ENCODE data around the gene PACRG. TPM values are rescaled to one million over a fixed set of nuclear protein-coding genes. Genes with fewer than 3 reads are reported as not detected.

Gene PACRG
- total RNA-seq, 2 donors from 2014 or later, result not detected

DNA sequence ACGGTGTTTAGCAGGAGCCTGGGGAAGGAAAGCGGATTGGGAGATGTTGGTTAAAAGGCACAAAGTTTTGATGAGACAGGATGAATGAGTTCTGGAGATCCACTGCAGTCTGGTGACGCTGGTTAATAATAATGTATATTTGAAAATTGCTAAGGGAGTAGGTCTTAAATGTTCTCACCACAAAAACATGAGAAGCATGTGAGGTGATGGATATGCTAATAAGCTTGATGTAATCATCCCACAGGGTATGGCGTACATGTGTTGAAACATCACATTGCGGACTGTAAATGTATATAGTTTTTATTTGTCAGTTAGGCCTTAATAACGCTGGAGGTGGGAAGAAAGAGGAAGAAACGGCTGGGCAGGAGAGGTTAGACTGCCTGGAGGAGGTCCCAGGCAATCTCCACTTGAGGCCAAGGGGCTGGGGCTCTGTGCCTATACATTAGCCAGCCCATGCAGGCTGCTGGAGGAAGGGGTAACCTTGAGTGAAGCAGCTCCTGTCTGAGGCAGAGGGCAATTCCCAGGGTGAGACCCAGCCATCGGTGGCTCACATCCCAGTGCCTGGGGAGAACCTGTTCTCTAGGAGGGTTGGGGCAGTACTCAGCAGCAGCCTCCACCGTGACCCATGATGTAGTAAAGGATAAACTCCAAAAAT is 498.5 kb downstream of the PACRG start:
- H3K27ac Mint-ChIP-seq, result no peak overlapping the region
- H3K9me3 Mint-ChIP-seq, result no peaks in the 10 kb centered on the region
- no peaks in the 10 kb centered on the region for H3K36me3 Mint-ChIP-seq (ENCODE audit: insufficient read depth in 2 of 2)
- H3K4me1 Mint-ChIP-seq (ENCODE audit: low read depth), result no peaks in the 10 kb centered on the region
- DNase-seq (no peak), ATAC-seq (replicated peaks in 1 of 2) (no peak)
- H3K4me3 Mint-ChIP-seq, result no peak overlapping the region
- no peaks in the 10 kb centered on the region for H3K27me3 Mint-ChIP-seq (ENCODE audit: low read depth)

DNA sequence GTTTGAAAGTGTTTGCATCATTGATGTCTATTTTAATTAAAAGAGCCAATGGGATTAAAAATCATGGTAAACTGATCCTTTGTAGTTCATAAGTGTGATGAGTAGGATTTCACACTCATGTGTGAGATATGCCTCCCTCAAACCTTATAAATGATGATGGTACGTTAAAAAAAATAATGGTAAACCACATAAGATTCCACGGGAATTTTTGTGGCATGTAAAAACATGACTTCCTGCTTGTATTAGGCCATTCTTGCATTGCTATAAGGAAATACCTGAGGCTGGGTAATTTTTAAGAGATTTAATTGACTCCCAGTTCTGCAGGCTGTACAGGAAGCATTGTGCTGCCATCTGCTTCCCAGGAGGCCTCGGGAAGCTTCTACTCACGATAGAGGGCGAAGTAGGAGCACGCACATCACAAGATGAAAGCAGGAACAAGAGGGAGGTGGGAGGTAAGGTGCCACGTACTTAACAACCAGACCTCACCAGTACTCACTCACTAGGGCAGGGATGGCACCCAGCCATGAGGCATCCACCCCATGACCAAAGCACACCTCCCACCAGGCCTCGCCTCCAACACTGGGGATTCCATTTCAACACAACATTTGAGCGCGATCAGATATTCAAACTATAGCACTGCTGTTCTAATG is 499.2 kb downstream of the PACRG start:
- H3K27ac Mint-ChIP-seq, result no peak overlapping the region
- DNase-seq, result no peak
- H3K4me1 Mint-ChIP-seq (ENCODE audit: low read depth), result no peaks in the 10 kb centered on the region
- no peak for ATAC-seq (replicated peaks in 1 of 2)
- H3K36me3 Mint-ChIP-seq (ENCODE audit: insufficient read depth in 2 of 2), result no peaks in the 10 kb centered on the region
- H3K4me3 Mint-ChIP-seq, result no peak overlapping the region
- no peaks in the 10 kb centered on the region for H3K9me3 Mint-ChIP-seq
- H3K27me3 Mint-ChIP-seq (ENCODE audit: low read depth), result no peaks in the 10 kb centered on the region

DNA sequence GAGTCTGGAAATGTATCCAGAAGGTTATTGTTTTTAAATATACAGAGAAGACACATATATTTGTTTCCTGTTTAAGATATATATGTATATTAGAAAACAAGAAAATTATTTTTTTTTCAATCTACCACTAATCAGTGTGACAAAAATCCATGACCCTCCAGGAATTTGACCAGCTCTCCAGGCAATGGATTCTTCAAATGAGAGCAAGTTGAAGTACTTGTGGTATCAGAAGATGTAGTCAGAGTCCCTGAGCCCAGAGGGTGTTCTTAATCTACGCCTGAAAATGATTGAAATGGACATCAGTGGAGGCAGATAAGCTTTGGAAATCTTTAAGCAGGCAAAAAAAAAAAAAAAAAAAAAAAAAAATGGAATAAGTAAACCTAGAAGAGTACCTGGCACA is 500.3 kb downstream of the PACRG start:
- no peak for ATAC-seq (replicated peaks in 1 of 2)
- peaks cover 2% of the 10 kb centered on the region for H3K27me3 Mint-ChIP-seq (ENCODE audit: low read depth)

DNA sequence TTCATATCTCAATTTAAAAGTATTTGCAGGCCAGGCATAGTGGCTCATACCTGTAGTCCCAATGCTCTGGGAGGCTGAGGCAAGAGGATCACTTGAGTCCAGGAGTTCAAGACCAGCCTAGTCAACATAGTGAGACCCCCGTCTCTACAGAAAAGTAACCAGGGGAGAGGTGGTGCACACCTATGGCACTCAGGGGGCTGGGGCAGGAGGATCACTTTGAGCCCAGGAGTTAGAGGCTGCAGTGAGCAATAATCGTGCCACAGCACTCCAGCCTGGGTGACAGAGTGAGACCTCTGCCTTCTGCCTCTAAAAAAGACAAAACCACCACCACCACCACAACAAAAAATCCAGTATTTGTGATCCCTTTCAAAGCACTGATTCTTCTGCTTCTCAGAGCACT is 501.3 kb downstream of the PACRG start:
- DNase-seq (no peak), ATAC-seq (replicated peaks in 1 of 2) (no peak)
- H3K9me3 Mint-ChIP-seq, result no peaks in the 10 kb centered on the region
- no peaks in the 10 kb centered on the region for H3K36me3 Mint-ChIP-seq (ENCODE audit: insufficient read depth in 2 of 2)
- no peak overlapping the region for H3K4me3 Mint-ChIP-seq
- H3K4me1 Mint-ChIP-seq (ENCODE audit: low read depth), result no peaks in the 10 kb centered on the region
- H3K27ac Mint-ChIP-seq, result no peak overlapping the region
- peaks cover 11% of the 10 kb centered on the region for H3K27me3 Mint-ChIP-seq (ENCODE audit: low read depth)

More for the DNA sequence above, 500.3 kb downstream of the PACRG start:
- no peak overlapping the region for H3K27ac Mint-ChIP-seq
- H3K4me3 Mint-ChIP-seq, result no peak overlapping the region
- no peaks in the 10 kb centered on the region for H3K9me3 Mint-ChIP-seq
- no peaks in the 10 kb centered on the region for H3K36me3 Mint-ChIP-seq (ENCODE audit: insufficient read depth in 2 of 2)
- DNase-seq, result no peak
- H3K4me1 Mint-ChIP-seq (ENCODE audit: low read depth), result no peaks in the 10 kb centered on the region

DNA sequence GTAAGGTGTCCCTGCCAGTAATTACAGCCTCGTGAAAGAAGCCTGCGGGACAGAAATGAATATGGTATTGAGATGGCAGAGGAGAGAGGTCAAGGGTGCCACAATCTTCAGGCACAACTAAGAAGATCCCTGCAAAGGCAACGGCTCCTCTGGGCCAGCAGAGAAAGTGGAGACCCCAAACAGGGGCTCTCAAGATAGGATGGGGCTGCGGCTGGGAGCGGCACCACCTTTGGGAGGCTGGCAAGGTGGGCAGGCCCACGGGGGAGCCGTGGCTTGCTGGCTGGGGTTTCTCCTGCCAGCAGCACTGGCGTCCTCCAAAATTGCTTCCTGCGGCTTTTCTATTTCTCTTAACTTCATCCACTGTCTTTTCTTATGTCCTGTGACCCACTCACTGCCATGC is 503.1 kb downstream of the PACRG start:
- ATAC-seq (replicated peaks in 1 of 2) (no peak), DNase-seq (no peak)
- Mint-ChIP-seq H3K9me3 (no peaks in the 10 kb centered on the region), H3K4me3 (no peak overlapping the region), H3K4me1 (ENCODE audit: low read depth) (no peaks in the 10 kb centered on the region), H3K27me3 (ENCODE audit: low read depth) (peaks cover 16% of the 10 kb centered on the region), H3K27ac (no peak overlapping the region), H3K36me3 (ENCODE audit: insufficient read depth in 2 of 2) (no peaks in the 10 kb centered on the region)

DNA sequence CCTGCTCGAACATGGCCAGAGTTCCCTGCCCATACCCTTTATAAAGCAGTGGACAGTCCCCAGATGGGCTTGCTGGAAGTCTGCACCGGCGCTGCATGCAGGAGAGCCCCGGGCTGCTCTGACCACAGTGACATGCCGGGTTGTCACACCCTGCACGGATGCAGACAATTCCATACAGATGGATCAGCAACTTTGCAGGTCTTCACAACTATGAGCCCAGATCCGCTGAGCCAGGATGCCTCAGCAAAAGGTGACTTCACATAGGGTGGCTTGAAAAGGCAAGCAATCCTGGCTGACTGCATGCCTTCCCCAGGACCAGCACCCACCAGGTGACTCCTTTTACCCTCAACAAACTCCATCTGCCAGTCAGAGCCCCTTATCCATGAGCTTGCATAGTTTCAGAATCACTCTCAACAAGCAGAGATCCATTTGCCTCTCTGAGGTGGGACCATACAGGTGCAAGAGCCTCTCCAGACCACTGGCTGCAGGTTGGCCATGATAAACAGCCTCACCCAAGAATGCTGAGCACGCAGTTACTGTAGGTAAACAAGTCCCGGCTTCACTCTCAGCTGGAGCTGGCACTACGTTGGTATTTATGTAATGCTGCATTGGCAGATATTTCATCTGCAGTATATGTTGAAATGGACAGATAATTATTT is 503.7 kb downstream of the PACRG start:
- DNase-seq, result no peak
- ATAC-seq (replicated peaks in 1 of 2), result no peak
- Mint-ChIP-seq H3K27me3 (ENCODE audit: low read depth) (peaks cover 22% of the 10 kb centered on the region), H3K9me3 (peaks cover 0 to 2% of the 10 kb centered on the region in 2 donors), H3K4me1 (ENCODE audit: low read depth) (no peaks in the 10 kb centered on the region), H3K27ac (no peak overlapping the region), H3K4me3 (no peak overlapping the region), H3K36me3 (ENCODE audit: insufficient read depth in 2 of 2) (no peaks in the 10 kb centered on the region)

DNA sequence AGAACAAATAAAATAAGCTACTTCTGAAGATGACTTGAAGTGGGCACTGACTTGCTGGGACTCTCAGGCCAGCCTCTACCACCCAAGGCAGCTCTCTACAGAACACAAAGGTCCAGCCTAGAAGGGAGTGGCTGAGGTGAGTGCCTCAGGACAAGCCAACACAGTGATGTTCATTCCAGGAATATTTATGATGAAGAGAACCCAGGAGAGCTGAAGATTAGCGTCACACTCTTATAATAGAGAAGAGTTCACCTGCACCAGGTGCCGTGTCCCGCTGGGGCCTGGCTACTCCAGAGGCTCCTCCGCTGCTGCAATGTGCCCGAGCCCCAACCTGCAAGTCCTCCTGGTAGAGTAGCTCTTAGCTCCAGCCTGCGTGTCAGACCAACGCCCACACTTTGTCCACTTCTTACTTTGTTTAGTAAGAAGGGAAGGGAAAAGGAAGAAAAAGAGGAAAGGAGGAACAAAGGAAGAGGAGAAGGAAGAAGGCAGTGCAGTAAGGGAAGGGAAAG is 504.3 kb downstream of the PACRG start:
- Mint-ChIP-seq H3K27me3 (ENCODE audit: low read depth) (peaks cover 24% of the 10 kb centered on the region), H3K4me3 (no peak overlapping the region), H3K27ac (no peak overlapping the region), H3K4me1 (ENCODE audit: low read depth) (no peaks in the 10 kb centered on the region), H3K36me3 (ENCODE audit: insufficient read depth in 2 of 2) (no peaks in the 10 kb centered on the region), H3K9me3 (peaks cover 0 to 4% of the 10 kb centered on the region in 2 donors)
- ATAC-seq (replicated peaks in 1 of 2), result no peak
- DNase-seq, result no peak

DNA sequence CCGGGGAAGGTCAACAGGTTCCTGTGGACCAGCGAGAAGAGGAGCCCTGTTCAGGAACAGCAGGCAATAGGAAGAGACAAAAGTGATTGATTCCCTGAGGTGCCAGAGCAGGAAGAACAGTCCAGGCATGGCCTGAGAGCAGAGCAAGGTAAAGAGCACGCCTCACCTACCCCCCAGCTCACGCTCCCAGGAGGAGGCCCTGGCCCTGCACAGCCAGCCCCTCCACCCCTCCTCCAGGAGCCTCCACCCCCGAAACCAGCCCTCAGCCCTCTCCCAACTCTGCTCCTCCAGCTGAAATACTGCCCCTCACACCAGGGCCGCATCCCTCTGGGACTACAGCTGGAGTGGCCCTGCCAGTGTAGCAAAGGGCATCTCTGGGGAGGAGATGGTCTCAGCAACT is 504.9 kb downstream of the PACRG start:
- Mint-ChIP-seq H3K27ac (no peak overlapping the region), H3K4me1 (ENCODE audit: low read depth) (no peaks in the 10 kb centered on the region), H3K27me3 (ENCODE audit: low read depth) (peaks cover 24% of the 10 kb centered on the region), H3K9me3 (peaks cover 0 to 4% of the 10 kb centered on the region in 2 donors), H3K36me3 (ENCODE audit: insufficient read depth in 2 of 2) (no peaks in the 10 kb centered on the region), H3K4me3 (no peak overlapping the region)
- ATAC-seq (replicated peaks in 1 of 2) (no peak), DNase-seq (no peak)

DNA sequence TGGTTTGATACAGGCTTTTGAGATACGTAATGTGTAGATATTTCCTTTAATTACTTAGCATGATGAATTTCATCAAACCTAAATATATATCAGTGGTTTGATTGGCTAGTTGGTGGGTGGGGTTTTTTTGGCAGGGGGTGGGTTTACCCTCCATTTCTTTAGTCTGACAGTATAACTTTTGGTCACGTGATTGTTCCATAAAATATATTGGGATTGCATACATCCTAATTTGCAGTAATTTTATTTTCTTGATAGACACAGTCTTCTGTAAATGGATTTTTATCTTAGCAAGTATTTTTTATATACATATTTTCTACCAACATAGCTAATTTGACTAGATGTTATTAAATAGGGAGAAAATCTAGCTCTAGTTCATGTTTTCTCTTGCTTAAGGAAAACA is 509.3 kb downstream of the PACRG start:
- Mint-ChIP-seq H3K36me3 (ENCODE audit: insufficient read depth in 2 of 2) (no peaks in the 10 kb centered on the region), H3K4me1 (ENCODE audit: low read depth) (no peaks in the 10 kb centered on the region), H3K27ac (no peak overlapping the region), H3K27me3 (ENCODE audit: low read depth) (peaks cover 24% of the 10 kb centered on the region), H3K4me3 (no peak overlapping the region), H3K9me3 (peaks cover 0 to 4% of the 10 kb centered on the region in 2 donors)
- ATAC-seq (replicated peaks in 1 of 2) (no peak), DNase-seq (no peak)

DNA sequence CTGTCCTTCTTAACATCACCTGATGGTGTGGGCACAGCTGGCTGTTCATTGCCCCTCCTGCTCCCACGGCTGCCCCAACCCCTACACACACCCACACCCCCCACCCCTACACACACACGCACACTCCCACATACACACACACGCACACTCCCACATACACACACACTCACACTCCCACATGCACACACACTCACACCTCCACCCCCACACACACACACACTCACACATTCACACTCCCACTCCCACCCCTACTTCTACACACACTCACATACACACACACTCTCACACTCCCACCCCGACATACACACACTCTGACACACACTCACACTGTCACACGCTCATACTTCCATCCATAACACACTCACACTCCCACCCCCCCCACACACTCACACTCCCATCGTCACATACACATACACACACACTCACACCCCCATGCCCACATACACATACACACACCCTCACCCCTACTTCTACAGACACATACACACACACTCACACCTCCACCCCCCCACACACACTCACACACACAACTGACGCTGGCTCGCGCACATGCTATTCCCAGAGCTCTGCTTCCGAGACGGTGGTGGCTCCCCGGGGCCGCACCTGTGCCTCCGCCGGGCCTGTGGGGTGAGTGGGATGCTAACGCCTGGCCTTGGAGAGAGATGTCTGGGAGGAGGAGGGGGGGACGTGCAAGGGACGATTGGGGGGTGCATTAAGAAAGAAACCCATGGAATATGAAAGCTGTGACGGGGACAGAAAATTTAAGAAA is 512.0 kb downstream of the PACRG start:
- Mint-ChIP-seq H3K36me3 (ENCODE audit: insufficient read depth in 2 of 2) (no peaks in the 10 kb centered on the region), H3K27ac (no peak overlapping the region), H3K27me3 (ENCODE audit: low read depth) (peaks cover 7% of the 10 kb centered on the region), H3K4me3 (no peak overlapping the region), H3K9me3 (peaks cover 0 to 4% of the 10 kb centered on the region in 2 donors), H3K4me1 (ENCODE audit: low read depth) (no peaks in the 10 kb centered on the region)
- ATAC-seq (replicated peaks in 1 of 2) (no peak), DNase-seq (no peak)

DNA sequence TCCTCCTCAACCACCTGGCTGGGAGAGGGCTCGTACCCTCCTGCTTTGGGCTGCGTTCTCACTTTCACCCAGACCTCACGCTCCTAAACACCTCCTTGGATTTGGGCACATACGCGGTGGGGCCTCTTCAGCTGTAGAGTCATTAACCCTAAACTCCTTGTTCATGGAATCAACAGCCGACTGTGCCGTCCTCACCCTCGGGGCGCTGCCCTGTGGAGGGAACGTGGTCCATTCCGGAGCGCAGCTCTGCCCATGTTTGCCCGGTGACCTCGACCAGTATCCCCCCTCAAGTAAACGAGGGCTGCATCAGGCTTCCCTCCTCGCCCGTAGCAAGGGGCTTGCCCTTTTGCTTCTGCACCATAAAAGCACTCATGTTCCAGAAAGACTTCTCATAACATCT is 512.8 kb downstream of the PACRG start:
- H3K27me3 Mint-ChIP-seq (ENCODE audit: low read depth), result peaks cover 7% of the 10 kb centered on the region
- DNase-seq, result no peak
- no peaks in the 10 kb centered on the region for H3K4me1 Mint-ChIP-seq (ENCODE audit: low read depth)
- H3K27ac Mint-ChIP-seq, result no peak overlapping the region
- peaks cover 0 to 4% of the 10 kb centered on the region in 2 donors for H3K9me3 Mint-ChIP-seq
- no peaks in the 10 kb centered on the region for H3K36me3 Mint-ChIP-seq (ENCODE audit: insufficient read depth in 2 of 2)
- H3K4me3 Mint-ChIP-seq, result no peak overlapping the region
- no peak for ATAC-seq (replicated peaks in 1 of 2)

DNA sequence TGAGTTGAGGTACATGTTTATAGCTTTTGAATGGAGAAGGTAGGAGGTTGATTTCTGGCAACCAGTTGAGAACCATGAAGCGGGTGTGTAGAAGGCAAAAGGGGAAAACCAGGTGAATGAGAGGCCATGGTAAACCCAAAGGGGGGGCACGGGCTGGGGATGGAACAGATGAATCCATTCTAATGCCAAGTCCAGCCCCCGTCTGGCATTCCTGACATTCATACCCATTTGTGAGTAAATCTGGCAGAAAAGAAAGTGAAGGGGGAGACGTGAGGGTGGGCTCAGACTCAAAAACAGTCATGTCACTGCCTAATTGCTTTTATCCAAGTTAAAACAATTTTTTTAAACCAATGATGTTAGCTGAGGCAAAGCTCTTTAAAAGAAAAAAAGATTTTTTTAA is 513.9 kb downstream of the PACRG start:
- Mint-ChIP-seq H3K36me3 (ENCODE audit: insufficient read depth in 2 of 2) (no peaks in the 10 kb centered on the region), H3K9me3 (no peaks in the 10 kb centered on the region), H3K27ac (no peak overlapping the region), H3K4me1 (ENCODE audit: low read depth) (no peaks in the 10 kb centered on the region), H3K27me3 (ENCODE audit: low read depth) (no peaks in the 10 kb centered on the region), H3K4me3 (no peak overlapping the region)
- DNase-seq (no peak), ATAC-seq (replicated peaks in 1 of 2) (no peak)

DNA sequence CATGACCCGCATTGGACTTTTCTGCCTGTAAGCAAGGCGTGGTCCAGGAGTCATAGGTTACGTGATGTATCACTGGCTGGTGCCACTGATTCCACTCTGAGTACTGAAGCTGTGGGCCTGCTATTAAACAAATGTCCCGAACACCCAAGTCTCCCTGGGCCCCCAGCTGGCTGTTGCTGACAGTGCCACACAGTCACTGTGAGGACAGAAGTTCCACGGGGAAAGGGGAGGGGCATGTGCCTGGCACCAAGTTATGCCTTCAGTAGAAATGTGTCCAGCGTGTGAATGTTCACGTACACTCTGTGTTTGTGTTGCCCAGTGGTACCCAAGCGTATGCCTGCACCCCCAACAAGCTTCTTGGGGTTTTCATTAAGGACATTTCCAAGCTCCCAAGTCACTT is 515.3 kb downstream of the PACRG start:
- DNase-seq (no peak), ATAC-seq (replicated peaks in 1 of 2) (no peak)
- no peaks in the 10 kb centered on the region for H3K4me1 Mint-ChIP-seq (ENCODE audit: low read depth)
- no peak overlapping the region for H3K27ac Mint-ChIP-seq
- no peak overlapping the region for H3K4me3 Mint-ChIP-seq
- no peaks in the 10 kb centered on the region for H3K36me3 Mint-ChIP-seq (ENCODE audit: insufficient read depth in 2 of 2)
- no peaks in the 10 kb centered on the region for H3K27me3 Mint-ChIP-seq (ENCODE audit: low read depth)
- no peaks in the 10 kb centered on the region for H3K9me3 Mint-ChIP-seq
